GM23338 (cell line): ENCODE results near the gene SLC30A10. TPM values are rescaled to one million over a fixed set of nuclear protein-coding genes. Genes with fewer than 3 reads are reported as not detected.

Experiments used
- ATAC-seq: fragments of 200-7000 bp; cut with Tn5 transposase; 3 replicates; pipeline ENCODE4 v1.9.1; 2020
- DNase-seq: peaks from one replicate; pipeline ENCODE4 v3.0.0-alpha.2; 2015; ENCODE audit warnings: low spot score
- H2AFZ ChIP-seq: fragments of 200-600 bp; sonication (generic); 2 replicates; pipeline ENCODE4 v1.8.0; 2016; ENCODE audit warnings: antibody characterized with exemption, mild to moderate bottlenecking, moderate library complexity
- H3F3A ChIP-seq: fragments of 200-600 bp; sonication (generic); replicated peaks from 2 replicates; pipeline ENCODE4 v1.8.0; 2017; ENCODE audit warnings: antibody characterized with exemption, mixed run types, low read depth
- H3K27ac ChIP-seq: fragments of 200-600 bp; sonication (generic); 2 replicates; pipeline ENCODE4 v1.6.1; 2016; ENCODE audit warnings: low read depth
- H3K27me3 ChIP-seq: fragments of 200-600 bp; sonication (generic); 2 replicates; pipeline ENCODE4 v1.8.0; 2016; ENCODE audit warnings: mild to moderate bottlenecking, mixed run types, moderate library complexity; ENCODE audit not compliant: insufficient read depth
- H3K36me3 ChIP-seq: fragments of 200-600 bp; sonication (generic); 2 replicates; pipeline ENCODE4 v1.8.0; 2016; ENCODE audit warnings: mild to moderate bottlenecking; ENCODE audit not compliant: insufficient read depth
- H3K4me1 ChIP-seq: fragments of 200-600 bp; sonication (generic); 2 replicates; pipeline ENCODE4 v1.8.0; 2016; ENCODE audit warnings: mild to moderate bottlenecking, moderate library complexity; ENCODE audit not compliant: insufficient read depth
- H3K4me2 ChIP-seq: fragments of 200-600 bp; sonication (generic); 2 replicates; pipeline ENCODE4 v1.7.1; 2017; ENCODE audit warnings: mixed run types
- H3K4me3 ChIP-seq: fragments of 200-600 bp; sonication (generic); 2 replicates; pipeline ENCODE4 v1.6.1; 2016; ENCODE audit warnings: mixed run types
- H3K79me2 ChIP-seq: fragments of 200-600 bp; sonication (generic); replicated peaks from 2 replicates; pipeline ENCODE4 v1.8.0; 2017; ENCODE audit warnings: mild to moderate bottlenecking; ENCODE audit not compliant: insufficient read depth
- H3K9me2 ChIP-seq: fragments of 200-600 bp; sonication (generic); 2 replicates; pipeline ENCODE4 v1.8.0; 2017; ENCODE audit not compliant: insufficient read depth
- H4K20me1 ChIP-seq: fragments of 200-600 bp; sonication (generic); replicated peaks from 2 replicates; pipeline ENCODE4 v1.8.0; 2017; ENCODE audit warnings: mild to moderate bottlenecking; ENCODE audit not compliant: insufficient read depth
- H3K27ac Mint-ChIP-seq: 2 replicates; pipeline ENCODE4 v1.8.0; 2020; ENCODE audit warnings: inconsistent platforms, mild to moderate bottlenecking, moderate library complexity, mixed read lengths
- H3K27me3 Mint-ChIP-seq: 3 replicates; pipeline ENCODE4 v1.8.0; 2022; ENCODE audit warnings: low read depth, mild to moderate bottlenecking, moderate library complexity, mixed read lengths, inconsistent platforms; ENCODE audit not compliant: insufficient read depth, poor library complexity
- H3K36me3 Mint-ChIP-seq: 3 replicates; pipeline ENCODE4 v1.8.0; 2021; ENCODE audit warnings: low read depth, mild to moderate bottlenecking, inconsistent platforms, moderate library complexity, mixed read lengths
- H3K4me1 Mint-ChIP-seq: 3 replicates; pipeline ENCODE4 v1.8.0; 2020; ENCODE audit warnings: mild to moderate bottlenecking, inconsistent platforms, mixed read lengths
- H3K4me3 Mint-ChIP-seq: 3 replicates; pipeline ENCODE4 v1.8.0; 2021; ENCODE audit warnings: moderate library complexity, mild to moderate bottlenecking, inconsistent platforms, mixed read lengths
- H3K9me3 Mint-ChIP-seq: 3 replicates; pipeline ENCODE4 v1.8.0; 2020; ENCODE audit warnings: moderate library complexity, mild to moderate bottlenecking, inconsistent platforms, mixed read lengths
- CREB1 ChIP-seq: fragments of 250-450 bp; sonication (Bioruptor Pico); IDR thresholded peaks from 2 replicates; pipeline ENCODE4 v1.5.0; 2020; ENCODE audit warnings: low read depth, mild to moderate bottlenecking, moderate library complexity
- ETS1 ChIP-seq: IDR thresholded peaks from 2 replicates; pipeline ENCODE4 v1.6.1; 2016; ENCODE audit warnings: antibody characterized with exemption
- EZH2 ChIP-seq: fragments of 200-600 bp; sonication (generic); IDR thresholded peaks from one replicate; pipeline ENCODE4 v1.8.0; 2017; ENCODE audit warnings: antibody characterized with exemption, mild to moderate bottlenecking, low read depth; ENCODE audit not compliant: unreplicated experiment
- JUNB ChIP-seq: IDR thresholded peaks from one replicate; pipeline ENCODE4 v1.6.1; 2016; ENCODE audit warnings: antibody characterized with exemption; ENCODE audit not compliant: unreplicated experiment
- NANOG ChIP-seq: IDR thresholded peaks from 2 replicates; pipeline ENCODE4 v1.6.1; 2016; ENCODE audit warnings: antibody characterized with exemption, borderline replicate concordance
- POLR2AphosphoS5 ChIP-seq: IDR thresholded peaks from 2 replicates; pipeline ENCODE4 v1.6.1; 2016; ENCODE audit warnings: antibody characterized with exemption, low read depth
- STAT1 ChIP-seq: IDR thresholded peaks from one replicate; pipeline ENCODE4 v1.6.1; 2016; ENCODE audit warnings: antibody characterized with exemption; ENCODE audit not compliant: unreplicated experiment
- ZNF114 ChIP-seq: fragments of 250-450 bp; sonication (Bioruptor Pico); IDR thresholded peaks from 2 replicates; pipeline ENCODE4 v1.5.0; 2020; ENCODE audit warnings: mild to moderate bottlenecking, moderate library complexity
- ZNF331 ChIP-seq: fragments of 250-450 bp; sonication (Bioruptor Pico); IDR thresholded peaks from 2 replicates; pipeline ENCODE4 v1.5.0; 2020; ENCODE audit warnings: low read depth, mild to moderate bottlenecking, moderate library complexity
- polyA plus RNA-seq: library from polyadenylated mRNA; unstranded; fragments of >200 nt; fragmentation: Nextera tagmentation; extraction: Ambion mirVana; gene quantifications from 2 replicates; pipeline ENCODE4 v1.2.1, GENCODE V29; 2016
- total RNA-seq: library from RNA; depleted of rRNA; stranded (reverse); fragments of >200 nt; shearing (Covaris generic); gene quantifications from 2 replicates; pipeline ENCODE4 v1.2.3, GENCODE V29; 2014
- TF ChIP-seq, protein P1 (sequence below): IDR thresholded peaks from one replicate; pipeline ENCODE4 v1.6.1; 2018; ENCODE audit warnings: antibody characterized with exemption; ENCODE audit not compliant: unreplicated experiment
- TF ChIP-seq, protein P2 (sequence below): fragments of 250-450 bp; sonication (Bioruptor Pico); IDR thresholded peaks from 2 replicates; pipeline ENCODE4 v1.5.0; 2020; ENCODE audit warnings: mild to moderate bottlenecking, moderate library complexity

SLC30A10 gene
- total and polyA plus RNA-seq, 2 experiments from 2014 or later, result 0.47 to 1.1 TPM

DNA sequence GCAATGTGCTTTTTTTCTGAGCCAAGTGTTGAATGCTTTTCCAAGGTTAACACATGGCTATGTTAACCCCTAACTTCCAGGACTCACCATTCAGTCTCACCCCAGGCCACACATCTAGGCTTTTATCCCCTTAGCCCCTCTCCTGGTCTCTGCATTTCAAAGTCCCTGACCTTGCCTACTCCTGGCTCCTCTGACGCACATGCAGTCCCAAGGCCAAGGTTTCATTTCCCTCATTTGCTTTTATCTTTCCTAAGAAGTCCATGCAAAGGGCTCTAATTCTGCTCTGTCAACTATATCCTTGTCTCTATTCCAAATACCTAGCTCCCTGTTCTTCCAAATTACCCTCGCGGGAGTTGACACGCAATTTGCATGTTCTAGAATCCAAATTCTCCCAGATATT, 25.4 kb downstream of the SLC30A10 start:
- Histone ChIP-seq H2AFZ (peak overlapping the region; percentile 28; the same call in 1 of the 2 replicates), H3K27me3 (no peaks in the 10 kb centered on the region), H4K20me1 (no peaks in the 10 kb centered on the region), H3K27ac (no peak overlapping the region), H3K79me2 (no peaks in the 10 kb centered on the region), H3K4me2 (no peak overlapping the region), H3K36me3 (no peaks in the 10 kb centered on the region), H3K9me2 (peaks cover 6% of the 10 kb centered on the region; the same call in 1 of the 2 replicates), H3F3A (no peaks in the 10 kb centered on the region), H3K4me1 (no peaks in the 10 kb centered on the region), H3K4me3 (no peak overlapping the region)
- DNase-seq, result no peak
- Mint-ChIP-seq H3K4me3 (no peak overlapping the region), H3K36me3 (no peaks in the 10 kb centered on the region), H3K27me3 (peaks cover 1% of the 10 kb centered on the region), H3K4me1 (peaks cover 14% of the 10 kb centered on the region), H3K27ac (no peak overlapping the region), H3K9me3 (no peaks in the 10 kb centered on the region)
- peak; percentile 38; the same call in 2 of the 3 replicates for ATAC-seq
- TF ChIP-seq ZNF114 (CRISPR knock-in tag), result no peak
- TF ChIP-seq ZNF331 (CRISPR knock-in tag), result no peak
- no peak for TF ChIP-seq EZH2

- no peaks in the 10 kb centered on the region for H3F3A ChIP-seq
- Mint-ChIP-seq H3K4me1 (peaks cover 25% of the 10 kb centered on the region), H3K4me3 (no peak overlapping the region), H3K27me3 (peaks cover 1% of the 10 kb centered on the region), H3K9me3 (no peaks in the 10 kb centered on the region), H3K36me3 (no peaks in the 10 kb centered on the region), H3K27ac (no peak overlapping the region)
- no peaks in the 10 kb centered on the region for H4K20me1 ChIP-seq
- ATAC-seq, result no peak
- H3K36me3 ChIP-seq, result no peaks in the 10 kb centered on the region
- no peak overlapping the region for H2AFZ ChIP-seq
- no peak overlapping the region for H3K27ac ChIP-seq
- DNase-seq, result no peak
- H3K4me2 ChIP-seq, result no peak overlapping the region
- H3K27me3 ChIP-seq, result no peaks in the 10 kb centered on the region
- H3K79me2 ChIP-seq, result no peaks in the 10 kb centered on the region
- no peak overlapping the region for H3K4me3 ChIP-seq
- peaks cover 6% of the 10 kb centered on the region; the same call in 1 of the 2 replicates for H3K9me2 ChIP-seq
- H3K4me1 ChIP-seq, result peaks cover 10% of the 10 kb centered on the region; the same call in 1 of the 2 replicates
- TF ChIP-seq JUNB, result no peak
- no peak for TF ChIP-seq POLR2AphosphoS5
- no peak for TF ChIP-seq NANOG
- TF ChIP-seq, protein P1, sequence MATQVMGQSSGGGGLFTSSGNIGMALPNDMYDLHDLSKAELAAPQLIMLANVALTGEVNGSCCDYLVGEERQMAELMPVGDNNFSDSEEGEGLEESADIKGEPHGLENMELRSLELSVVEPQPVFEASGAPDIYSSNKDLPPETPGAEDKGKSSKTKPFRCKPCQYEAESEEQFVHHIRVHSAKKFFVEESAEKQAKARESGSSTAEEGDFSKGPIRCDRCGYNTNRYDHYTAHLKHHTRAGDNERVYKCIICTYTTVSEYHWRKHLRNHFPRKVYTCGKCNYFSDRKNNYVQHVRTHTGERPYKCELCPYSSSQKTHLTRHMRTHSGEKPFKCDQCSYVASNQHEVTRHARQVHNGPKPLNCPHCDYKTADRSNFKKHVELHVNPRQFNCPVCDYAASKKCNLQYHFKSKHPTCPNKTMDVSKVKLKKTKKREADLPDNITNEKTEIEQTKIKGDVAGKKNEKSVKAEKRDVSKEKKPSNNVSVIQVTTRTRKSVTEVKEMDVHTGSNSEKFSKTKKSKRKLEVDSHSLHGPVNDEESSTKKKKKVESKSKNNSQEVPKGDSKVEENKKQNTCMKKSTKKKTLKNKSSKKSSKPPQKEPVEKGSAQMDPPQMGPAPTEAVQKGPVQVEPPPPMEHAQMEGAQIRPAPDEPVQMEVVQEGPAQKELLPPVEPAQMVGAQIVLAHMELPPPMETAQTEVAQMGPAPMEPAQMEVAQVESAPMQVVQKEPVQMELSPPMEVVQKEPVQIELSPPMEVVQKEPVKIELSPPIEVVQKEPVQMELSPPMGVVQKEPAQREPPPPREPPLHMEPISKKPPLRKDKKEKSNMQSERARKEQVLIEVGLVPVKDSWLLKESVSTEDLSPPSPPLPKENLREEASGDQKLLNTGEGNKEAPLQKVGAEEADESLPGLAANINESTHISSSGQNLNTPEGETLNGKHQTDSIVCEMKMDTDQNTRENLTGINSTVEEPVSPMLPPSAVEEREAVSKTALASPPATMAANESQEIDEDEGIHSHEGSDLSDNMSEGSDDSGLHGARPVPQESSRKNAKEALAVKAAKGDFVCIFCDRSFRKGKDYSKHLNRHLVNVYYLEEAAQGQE, result no peak
- no peak for TF ChIP-seq ETS1
- TF ChIP-seq CREB1, result no peak
- TF ChIP-seq STAT1, result no peak
- TF ChIP-seq, protein P2, sequence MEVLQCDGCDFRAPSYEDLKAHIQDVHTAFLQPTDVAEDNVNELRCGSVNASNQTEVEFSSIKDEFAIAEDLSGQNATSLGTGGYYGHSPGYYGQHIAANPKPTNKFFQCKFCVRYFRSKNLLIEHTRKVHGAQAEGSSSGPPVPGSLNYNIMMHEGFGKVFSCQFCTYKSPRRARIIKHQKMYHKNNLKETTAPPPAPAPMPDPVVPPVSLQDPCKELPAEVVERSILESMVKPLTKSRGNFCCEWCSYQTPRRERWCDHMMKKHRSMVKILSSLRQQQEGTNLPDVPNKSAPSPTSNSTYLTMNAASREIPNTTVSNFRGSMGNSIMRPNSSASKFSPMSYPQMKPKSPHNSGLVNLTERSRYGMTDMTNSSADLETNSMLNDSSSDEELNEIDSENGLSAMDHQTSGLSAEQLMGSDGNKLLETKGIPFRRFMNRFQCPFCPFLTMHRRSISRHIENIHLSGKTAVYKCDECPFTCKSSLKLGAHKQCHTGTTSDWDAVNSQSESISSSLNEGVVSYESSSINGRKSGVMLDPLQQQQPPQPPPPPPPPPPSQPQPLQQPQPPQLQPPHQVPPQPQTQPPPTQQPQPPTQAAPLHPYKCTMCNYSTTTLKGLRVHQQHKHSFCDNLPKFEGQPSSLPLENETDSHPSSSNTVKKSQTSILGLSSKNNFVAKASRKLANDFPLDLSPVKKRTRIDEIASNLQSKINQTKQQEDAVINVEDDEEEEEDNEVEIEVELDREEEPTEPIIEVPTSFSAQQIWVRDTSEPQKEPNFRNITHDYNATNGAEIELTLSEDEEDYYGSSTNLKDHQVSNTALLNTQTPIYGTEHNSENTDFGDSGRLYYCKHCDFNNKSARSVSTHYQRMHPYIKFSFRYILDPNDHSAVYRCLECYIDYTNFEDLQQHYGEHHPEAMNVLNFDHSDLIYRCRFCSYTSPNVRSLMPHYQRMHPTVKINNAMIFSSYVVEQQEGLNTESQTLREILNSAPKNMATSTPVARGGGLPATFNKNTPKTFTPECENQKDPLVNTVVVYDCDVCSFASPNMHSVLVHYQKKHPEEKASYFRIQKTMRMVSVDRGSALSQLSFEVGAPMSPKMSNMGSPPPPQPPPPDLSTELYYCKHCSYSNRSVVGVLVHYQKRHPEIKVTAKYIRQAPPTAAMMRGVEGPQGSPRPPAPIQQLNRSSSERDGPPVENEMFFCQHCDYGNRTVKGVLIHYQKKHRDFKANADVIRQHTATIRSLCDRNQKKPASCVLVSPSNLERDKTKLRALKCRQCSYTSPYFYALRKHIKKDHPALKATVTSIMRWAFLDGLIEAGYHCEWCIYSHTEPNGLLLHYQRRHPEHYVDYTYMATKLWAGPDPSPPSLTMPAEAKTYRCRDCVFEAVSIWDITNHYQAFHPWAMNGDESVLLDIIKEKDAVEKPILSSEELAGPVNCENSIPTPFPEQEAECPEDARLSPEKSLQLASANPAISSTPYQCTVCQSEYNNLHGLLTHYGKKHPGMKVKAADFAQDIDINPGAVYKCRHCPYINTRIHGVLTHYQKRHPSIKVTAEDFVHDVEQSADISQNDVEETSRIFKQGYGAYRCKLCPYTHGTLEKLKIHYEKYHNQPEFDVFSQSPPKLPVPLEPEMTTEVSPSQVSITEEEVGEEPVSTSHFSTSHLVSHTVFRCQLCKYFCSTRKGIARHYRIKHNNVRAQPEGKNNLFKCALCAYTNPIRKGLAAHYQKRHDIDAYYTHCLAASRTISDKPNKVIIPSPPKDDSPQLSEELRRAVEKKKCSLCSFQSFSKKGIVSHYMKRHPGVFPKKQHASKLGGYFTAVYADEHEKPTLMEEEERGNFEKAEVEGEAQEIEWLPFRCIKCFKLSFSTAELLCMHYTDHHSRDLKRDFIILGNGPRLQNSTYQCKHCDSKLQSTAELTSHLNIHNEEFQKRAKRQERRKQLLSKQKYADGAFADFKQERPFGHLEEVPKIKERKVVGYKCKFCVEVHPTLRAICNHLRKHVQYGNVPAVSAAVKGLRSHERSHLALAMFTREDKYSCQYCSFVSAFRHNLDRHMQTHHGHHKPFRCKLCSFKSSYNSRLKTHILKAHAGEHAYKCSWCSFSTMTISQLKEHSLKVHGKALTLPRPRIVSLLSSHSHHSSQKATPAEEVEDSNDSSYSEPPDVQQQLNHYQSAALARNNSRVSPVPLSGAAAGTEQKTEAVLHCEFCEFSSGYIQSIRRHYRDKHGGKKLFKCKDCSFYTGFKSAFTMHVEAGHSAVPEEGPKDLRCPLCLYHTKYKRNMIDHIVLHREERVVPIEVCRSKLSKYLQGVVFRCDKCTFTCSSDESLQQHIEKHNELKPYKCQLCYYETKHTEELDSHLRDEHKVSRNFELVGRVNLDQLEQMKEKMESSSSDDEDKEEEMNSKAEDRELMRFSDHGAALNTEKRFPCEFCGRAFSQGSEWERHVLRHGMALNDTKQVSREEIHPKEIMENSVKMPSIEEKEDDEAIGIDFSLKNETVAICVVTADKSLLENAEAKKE (CRISPR knock-in tag), result no peak
These were observed 27.5 kb downstream of the SLC30A10 start for GRCh38 chr1:219900882-219901281.
